HG03565 (cell line): ENCODE results near the gene CDKAL1.
"Not testable (repeated sequence)": the region's sequence is repeated elsewhere in the genome, so short reads cannot be mapped to it uniquely, and the experiment has no call there.

Experiments
- ATAC-seq: cut with Tn5 transposase; IDR thresholded peaks from one replicate; pipeline ENCODE4 v1.9.1; 2021; ENCODE audit warnings: mild to moderate bottlenecking, moderate library complexity; ENCODE audit not compliant: unreplicated experiment

Gene CDKAL1

GRCh38 chr6:20909621-20910020 is 375.4 kb downstream of the CDKAL1 start:
- ATAC-seq: no peak

- ATAC-seq: no peak
These were observed 377.5 kb downstream of the CDKAL1 start for GRCh38 chr6:20911712-20912111.

- no peak for ATAC-seq
These were observed 380.9 kb downstream of the CDKAL1 start for GRCh38 chr6:20915156-20915555.

- no peak for ATAC-seq
These were observed 381.4 kb downstream of the CDKAL1 start for GRCh38 chr6:20915626-20916025.

- no peak for ATAC-seq
These were observed 381.8 kb downstream of the CDKAL1 start for GRCh38 chr6:20916086-20916485.

GRCh38 chr6:20918868-20919267 is 384.6 kb downstream of the CDKAL1 start:
- no peak for ATAC-seq

- peak; percentile 89 for ATAC-seq
These were observed 385.6 kb downstream of the CDKAL1 start for GRCh38 chr6:20919677-20920385.

- ATAC-seq: no peak
These were observed 387.3 kb downstream of the CDKAL1 start for GRCh38 chr6:20921578-20921977.

- no peak for ATAC-seq
These were observed 388.5 kb downstream of the CDKAL1 start for GRCh38 chr6:20922743-20923142.

- ATAC-seq: not testable (repeated sequence)
These were observed 389.8 kb downstream of the CDKAL1 start for GRCh38 chr6:20924094-20924493.

- ATAC-seq: no peak
These were observed 390.8 kb downstream of the CDKAL1 start for GRCh38 chr6:20924911-20925543.

GRCh38 chr6:20927130-20927860 is 393.0 kb downstream of the CDKAL1 start:
- ATAC-seq: no peak

- ATAC-seq: no peak
These were observed 395.0 kb downstream of the CDKAL1 start for GRCh38 chr6:20929283-20929682.

- no peak for ATAC-seq
These were observed 396.8 kb downstream of the CDKAL1 start for GRCh38 chr6:20931093-20931492.

GRCh38 chr6:20931772-20932171 is 397.5 kb downstream of the CDKAL1 start:
- ATAC-seq: no peak

GRCh38 chr6:20932284-20932683 is 398.0 kb downstream of the CDKAL1 start:
- ATAC-seq: no peak

GRCh38 chr6:20933057-20933788 is 399.0 kb downstream of the CDKAL1 start:
- ATAC-seq: no peak

- no peak for ATAC-seq
These were observed 402.7 kb downstream of the CDKAL1 start for GRCh38 chr6:20936949-20937348.

- ATAC-seq: no peak
These were observed 405.0 kb downstream of the CDKAL1 start for GRCh38 chr6:20939161-20939775.

- no peak for ATAC-seq
These were observed 408.9 kb downstream of the CDKAL1 start for GRCh38 chr6:20943040-20943627.
